ENCODE measurements around the gene CELF5.
"Not testable (repeated sequence)": the region's sequence is repeated elsewhere in the genome, so short reads cannot be mapped to it uniquely, and the experiment has no call there.

Gene CELF5

DNA sequence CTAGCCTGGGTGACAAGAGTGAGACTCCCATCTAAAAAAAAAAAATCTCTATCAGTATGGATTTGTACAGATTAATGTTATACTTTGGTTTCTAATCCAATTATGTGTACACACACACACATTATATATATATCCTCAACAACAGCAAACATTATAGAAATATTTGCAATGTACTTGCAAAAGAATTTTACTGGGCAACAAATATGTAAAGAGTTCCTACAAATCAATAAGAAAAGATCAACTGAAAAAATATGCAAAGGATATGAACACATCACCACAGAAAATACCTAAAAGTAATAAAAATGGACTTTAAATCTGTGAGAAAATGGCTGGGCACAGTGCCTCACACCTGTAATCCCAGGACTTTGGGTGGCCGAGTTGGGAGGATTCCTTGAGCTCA, 101.0 kb downstream of the CELF5 start:
- no peak for DNase-seq

DNA sequence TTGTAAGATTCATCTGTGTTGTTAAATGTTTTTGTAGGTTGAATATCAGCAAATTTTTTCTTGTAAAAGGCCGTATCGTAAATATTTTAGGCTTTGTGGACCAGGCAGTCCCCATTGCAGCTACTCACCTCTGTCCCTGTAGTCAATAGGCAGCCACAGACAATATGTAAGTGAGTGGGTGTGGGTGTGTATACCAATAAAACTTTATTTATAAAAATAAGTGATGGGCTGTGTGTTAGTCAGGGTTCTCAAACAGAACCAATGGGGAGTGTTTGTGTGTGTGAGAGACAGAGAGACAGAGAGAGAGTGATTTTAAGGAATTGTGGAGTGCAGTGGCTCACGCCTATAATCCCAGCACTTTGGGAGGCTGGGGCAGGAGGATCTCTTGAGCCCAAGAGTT, 104.3 kb downstream of the CELF5 start:
- DNase-seq, result no peak

DNA sequence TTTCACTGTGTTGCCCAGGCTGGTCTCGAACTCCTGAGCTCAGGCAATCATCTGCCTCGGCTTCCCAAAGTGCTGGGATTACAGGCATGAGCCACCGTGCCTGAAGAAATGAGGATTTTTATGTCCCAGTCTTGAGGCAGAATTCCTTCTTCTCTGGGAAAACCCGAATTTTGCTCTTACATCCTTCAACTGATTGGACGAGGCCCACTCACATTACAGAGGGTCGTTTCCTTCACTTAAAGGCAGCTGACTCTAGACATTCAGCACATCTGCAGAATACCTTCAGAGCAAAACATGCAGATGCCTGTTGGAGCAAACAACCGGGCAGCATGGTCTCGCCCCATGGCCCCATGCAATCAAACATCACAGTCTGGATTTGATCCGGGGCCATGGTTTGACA, 105.6 kb downstream of the CELF5 start:
- no peak for DNase-seq

DNA sequence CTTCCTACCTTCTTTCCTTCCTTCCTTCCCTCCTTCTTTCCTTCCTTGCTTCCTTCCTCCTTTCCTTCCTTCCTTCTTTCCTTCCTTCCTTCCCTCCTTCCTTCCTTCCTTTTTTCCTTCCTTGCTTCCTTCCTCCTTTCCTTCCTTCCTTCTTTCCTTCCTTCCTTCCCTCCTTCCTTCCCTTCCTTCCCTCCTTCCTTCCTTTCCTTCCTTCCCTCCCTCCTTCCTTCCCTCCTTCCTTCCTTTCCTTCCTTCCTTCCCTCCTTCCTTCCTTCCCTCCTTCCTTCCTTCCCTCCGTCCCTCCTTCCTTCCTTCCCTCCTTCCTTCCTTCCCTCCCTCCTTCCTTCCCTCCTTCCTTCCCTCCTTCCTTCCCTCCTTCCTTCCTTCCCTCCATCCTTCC, 107.8 kb downstream of the CELF5 start:
- DNase-seq, result not testable (repeated sequence)

DNA sequence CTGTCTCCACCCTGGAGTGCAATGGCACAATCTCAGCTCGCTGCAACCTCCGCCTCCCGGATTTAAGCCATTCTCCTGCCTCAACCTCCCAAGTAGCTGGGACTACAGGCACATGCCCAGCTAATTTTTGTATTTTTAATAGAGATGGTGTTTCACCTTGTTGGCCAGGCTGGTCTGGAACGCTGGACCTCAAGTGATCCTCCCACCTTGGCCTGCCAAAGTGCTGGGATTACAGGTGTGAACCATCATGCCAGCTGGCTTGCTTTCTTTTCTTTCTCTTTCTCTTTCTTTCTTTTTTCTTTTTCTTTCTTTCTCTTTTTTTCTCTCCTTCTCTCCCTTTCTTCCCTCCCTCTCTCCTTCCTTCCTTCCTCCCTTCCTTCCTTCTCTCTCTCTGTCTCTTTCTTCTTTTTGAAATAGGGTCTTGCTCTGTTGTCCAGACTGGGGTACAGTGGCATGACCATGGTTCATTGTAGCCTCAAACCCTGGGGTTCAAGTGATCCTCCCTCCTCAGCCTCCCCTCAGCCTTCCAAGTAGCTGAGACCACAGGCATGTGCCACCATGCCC, 108.6 kb downstream of the CELF5 start:
- DNase-seq, result no peak

DNA sequence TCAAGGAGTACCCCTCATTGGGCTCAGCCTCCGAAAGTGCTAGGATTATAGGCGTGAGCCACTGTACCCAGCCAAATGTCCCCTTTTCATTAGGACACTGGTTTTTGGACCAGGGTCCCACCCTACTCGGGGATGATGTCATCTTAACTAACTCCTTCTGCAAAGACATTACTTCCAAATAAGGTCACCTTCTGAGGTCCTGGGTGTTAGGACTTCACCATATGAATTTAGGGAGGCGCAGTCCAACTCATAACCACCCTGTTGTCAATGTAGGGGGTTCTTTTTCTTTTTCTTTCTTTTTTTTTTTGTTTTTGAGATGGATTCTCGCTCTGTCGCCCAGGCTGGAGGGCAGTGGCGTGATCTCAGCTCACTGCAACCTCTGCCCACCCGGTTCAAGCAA, 109.2 kb downstream of the CELF5 start:
- DNase-seq, result no peak

DNA sequence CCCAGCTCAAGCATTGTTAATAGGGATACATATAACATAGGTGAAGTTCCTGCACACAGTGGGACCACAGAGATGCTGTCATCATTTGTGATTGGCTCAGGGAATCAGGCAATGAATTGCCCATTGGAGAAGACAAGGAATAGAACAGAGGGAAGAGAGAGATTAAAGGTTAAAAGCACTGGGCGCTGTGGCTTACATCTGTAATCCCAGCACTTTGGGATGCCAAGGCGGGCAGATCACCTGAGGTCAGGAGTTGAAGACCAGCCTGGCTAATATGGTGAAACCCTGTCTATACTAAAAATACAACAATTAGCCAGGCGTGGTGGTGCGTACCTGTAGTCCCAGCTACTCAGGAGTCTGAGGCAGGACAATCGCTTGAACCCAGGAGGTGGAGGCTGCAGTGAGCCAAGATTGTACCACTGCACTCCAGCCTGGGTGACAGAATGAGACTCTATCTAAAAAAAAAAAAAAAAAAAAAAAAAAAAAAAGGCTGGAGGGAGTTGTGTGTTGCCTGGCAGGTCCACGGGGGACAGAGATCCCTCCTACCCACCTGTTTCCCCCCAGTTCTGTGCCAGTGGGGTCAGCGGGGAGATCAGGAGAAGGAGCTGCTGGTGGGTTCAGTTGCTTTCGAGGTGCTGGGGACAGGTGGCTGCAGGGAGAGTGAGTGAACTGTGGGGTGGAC, 110.4 kb downstream of the CELF5 start:
- not testable (repeated sequence) for DNase-seq

DNA sequence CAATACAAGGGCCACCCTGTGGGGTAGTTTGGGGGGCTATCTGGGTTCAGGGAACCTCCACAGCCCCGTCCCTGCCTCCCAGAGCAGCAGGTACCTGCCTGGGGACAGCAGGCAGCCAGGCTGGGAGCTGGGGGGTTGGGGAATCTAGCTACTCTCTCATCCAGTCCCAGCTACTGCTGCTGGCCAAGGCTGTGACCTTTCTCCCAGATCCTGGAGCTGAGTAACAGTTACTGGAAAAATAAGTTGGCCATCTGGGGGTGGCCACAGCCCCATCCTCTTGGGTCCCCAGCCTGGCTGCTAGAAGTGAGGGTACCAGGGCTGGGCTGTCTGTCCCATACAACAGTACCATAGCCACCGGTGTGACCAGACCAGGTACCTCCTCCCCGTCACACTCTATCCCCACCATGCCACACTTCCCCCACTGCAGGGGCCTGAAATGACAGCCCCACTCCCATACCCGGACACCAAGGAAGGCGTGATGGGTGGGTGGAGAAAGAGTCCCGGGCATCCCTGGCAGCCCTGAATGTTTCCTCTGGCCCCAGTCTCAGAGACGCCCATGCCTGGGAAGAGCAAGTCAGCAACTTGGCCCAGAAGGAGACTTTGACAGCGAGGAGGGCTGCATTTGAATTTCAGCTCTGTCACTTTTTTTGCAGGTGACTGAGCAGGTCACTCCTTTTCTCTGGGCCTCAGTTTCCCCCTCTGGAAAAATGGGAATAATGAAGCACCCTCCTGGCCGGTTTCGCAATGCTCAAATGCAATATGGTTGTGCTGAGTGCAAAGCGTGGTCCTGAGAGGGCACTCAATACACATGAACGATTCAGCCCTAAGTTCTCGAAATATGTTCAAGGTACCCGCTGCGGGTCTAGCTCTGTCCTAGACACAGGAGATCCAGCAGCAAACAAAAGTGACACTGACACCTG, 111.2 kb downstream of the CELF5 start:
- DNase-seq, result no peak

DNA sequence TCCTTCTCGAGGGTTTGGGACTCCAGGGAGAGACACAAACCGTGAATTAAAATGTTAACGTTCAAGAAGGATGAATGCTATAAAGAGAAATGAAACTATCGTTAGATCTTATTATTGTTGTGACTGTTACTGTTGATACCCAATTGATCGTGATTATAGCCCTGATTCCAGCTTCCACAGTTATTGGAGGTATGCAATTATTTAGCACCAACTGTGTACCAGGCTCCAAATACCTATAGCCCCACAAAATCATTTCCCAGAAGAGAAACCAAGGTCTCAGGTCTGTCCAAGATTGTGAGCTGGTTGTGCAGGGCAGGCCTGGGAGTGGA, 111.9 kb downstream of the CELF5 start:
- DNase-seq, result no peak

DNA sequence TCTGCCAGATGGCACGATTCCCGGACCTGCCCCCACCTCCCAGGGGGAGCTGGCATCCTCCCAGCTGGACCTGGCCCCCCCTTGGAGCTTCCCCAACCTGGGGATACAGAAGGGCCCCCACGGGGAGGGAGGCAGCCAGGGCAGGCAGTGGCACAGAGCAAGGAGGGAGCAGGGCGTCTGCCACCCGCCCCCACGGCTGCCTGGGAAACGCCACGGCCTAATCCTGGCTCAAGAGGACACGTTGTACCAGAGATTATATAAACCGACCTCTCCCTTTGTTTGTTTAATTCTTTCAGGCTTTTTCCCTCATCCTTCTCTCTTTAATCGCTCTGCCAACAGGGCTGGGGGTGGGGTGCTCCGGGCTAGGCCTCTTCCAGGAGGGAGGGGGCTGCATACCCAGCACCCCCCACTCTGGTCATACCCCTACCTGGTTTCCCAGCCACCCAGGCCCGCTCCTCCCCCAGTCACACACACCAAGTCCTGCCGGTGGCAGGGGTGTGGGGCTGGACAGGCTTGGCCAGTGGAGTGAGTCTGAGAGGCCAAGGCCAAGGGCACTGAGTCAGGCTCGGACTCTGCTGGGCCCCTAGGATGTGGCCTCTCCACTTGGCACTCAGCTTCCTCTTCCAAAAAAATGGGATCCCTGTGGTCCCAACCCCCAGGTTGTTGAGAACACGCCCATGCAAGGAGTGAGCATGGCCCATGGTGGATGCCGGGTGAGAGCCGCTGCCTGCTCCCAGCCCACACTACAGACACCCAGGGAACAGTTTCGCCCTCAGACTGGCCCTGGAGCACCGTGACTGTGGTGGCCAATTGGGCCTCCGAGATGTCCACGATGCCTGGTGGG, 112.4 kb downstream of the CELF5 start:
- DNase-seq, result peak; percentile 96

DNA sequence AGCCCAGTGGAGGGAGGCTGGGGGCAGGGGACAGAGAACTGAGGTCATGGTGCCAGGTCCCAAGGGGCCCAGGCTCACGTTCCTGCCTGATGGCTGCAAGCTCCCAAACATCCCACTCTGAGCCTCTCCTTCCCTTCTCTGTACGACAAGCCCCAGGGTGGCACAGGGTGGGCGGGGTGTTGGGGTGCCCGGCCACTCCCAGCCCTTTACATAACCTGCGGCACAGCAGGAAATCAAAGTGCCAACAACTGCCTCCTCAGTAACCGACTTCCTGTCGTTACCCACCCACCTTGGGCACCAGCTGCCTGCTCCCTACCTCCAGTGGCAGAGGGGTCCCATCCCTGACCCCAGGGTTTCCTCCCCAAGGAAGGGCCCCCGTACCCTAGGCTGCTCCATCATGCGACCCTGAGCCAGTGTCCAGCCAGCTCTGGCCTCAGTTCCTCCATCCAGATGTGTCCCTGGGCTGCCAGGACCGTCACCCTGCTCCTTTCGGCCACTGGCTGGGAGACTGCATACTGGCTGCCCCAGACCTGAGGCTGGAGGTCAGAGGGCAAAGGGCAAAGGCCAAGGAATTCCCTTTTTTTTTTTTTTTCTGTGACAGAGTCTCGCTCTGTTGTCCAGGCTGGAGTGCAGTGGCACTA, 114.2 kb downstream of the CELF5 start:
- DNase-seq, result no peak

DNA sequence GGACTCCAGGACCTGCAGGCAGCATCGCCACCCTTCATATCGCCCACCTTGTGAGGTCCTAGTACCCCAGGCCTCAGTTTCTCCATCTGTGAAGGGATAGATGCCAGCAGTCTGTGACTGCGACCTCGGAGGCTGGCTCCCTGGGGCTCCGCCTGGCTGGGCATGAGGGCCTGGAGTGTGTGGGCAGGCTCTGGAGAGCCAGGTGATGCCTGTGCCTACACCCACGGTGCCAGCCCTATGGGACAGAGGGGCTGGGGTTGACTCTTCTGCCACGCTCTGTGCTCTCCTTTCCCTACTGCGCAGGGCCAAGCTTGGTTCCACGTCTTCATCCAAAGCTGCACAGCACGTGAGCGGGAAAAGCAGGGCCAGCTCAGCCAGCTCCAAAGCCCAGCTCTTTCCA, 115.9 kb downstream of the CELF5 start:
- DNase-seq, result no peak

DNA sequence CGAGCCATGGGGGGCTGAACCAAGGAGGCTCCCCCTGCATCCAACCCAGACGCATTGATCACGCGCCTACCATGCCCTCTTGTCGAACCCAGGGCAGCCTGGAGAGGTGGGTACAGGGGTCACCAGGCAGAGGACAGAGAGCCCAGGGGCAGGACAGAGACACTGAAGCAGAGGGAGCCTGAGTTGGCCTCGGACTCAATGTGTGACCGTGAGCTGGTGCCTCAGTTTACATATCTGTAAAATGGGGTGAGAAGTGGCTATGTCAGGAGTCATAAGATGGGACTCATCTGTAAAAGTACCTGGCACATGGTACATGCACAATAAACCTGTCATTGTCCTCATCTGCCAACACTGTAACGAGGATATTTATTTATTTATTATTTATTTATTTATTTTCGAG, 117.8 kb downstream of the CELF5 start:
- no peak for DNase-seq

DNA sequence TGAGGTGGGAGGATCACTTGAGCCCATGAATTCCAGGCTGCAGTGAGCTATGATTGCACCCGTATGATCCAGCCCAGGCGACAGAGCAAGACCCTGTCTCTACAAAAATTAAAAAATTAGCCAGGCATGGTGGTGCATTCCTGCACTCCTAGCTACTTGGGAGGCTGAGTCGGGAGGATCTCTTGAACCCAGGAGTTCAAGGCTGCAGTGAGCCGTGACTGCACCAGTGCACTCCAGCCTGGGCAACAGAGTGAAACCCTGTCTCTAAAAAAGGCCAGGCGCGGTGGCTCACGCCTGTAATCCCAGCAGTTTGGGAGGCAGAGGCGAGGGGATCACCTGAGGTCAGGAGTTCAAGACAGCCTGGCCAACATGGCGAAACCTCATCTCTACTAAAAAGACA, 118.5 kb downstream of the CELF5 start:
- DNase-seq, result not testable (repeated sequence)

DNA sequence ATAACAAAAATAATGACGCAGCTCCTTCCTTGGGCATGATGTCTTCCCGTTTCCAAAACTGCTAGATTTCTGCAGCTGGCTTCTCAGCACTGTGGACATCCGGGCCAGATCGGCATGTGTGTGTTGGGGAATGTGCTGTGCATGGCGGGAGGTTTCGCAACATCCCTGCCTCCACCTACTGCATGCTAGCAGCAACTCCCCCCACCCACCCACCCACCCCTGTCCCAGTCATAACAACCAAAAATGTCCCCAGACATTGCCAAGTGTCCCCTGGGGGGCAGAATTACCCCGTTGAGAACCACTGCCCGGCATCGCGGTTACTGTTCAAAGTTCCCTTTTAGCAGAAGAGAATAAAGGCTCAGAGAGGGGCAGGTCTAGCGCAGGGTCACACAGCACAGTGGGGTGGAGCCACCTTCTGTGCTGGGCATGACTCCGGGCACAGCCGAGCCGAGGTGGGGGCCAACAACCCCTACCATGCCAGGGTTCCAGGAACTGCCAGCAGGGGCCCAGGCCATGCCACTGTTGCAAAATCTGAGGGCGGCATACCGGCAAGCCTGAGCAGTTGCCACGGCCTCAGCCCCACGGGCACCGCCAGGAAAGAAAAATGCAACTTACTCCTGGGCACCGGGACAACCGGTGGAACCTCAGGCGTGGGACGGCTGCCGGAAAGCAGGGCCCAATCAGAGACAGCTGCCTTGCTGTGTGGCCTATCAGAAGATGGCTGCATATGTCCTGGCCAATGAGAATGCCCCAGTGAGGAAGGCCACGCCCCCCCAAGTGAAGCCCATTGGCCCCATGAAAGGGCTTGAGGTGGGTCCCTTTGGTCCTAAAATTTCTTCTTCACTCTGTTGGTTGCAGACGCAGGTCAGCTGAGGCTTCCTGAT, 119.4 kb downstream of the CELF5 start:
- peak; percentile 44 for DNase-seq

DNA sequence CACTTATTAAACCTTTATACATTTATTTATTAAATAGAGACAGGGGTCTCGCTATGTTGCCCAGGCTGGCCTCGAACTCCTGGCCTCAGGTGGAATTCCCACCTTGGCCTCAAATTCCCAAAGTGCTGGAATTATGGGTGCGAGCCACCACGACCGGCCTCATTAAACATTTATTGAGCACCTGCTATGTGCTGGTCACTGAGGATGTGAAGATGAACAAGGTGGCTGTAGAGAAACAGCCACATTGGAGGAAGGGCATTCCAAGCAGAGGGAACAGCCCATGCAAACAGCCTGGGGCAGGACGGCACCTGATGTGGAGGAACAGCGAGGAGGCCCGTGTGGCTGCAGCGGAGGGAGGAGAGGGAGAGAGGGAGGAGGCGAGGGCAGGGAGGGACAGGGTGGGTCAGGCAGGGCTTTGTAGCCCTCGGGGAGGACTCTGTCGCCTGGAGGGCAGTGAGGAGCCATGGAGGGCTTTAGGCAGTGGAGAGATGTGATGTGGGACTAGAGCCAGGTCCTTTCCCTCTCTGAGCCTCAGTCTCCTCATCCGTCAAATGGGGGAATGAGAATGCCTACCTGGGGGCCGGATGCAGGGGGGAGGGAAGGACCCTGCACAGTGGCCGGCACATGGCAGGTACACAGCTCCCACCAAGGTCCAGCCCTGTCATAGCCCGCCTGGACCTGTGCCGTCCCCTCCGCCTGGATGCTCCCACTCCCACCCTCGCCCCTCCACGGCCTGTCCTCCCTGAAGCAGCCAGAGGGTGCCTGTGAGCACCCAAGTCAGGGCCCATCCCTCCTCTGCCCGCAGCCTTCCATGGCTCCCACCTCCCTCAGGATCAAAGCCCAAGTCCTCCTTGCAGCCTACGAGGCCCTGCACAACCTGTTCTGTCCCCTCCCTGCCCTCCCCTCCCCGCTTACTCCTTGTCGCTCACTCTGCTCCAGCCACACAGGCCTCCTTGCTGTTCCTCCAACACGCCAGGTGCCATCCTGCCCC, 120.4 kb downstream of the CELF5 start:
- no peak for DNase-seq

DNA sequence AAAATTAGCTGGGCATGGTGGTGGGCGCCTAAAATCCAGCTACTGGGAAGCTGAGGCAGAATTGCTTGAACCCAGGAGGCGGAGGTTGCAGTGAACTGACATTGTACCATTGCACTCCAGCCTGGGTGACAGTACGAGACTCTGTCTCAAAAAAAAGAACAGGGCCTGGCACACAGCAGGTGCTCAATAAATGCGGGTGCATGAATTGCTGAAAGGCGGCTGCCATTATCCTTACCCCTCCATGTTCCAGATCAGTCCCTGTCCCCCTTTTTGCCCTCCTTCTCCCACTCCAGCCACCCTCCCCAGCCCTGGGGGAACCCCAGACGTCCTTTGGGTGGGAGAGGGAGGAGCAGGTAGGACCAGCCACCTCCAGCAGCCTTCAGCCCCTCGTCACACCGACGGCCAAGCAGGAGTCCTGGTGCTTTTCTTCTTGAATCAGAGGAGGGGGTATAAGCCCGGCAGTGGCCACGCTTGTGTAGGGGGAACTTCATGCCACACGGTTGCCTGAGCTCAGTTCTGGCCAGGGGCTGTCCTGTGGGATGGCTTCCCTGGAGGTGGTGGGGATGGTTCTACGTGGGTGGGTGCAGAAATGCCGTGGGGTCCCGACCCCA, 121.5 kb downstream of the CELF5 start:
- no peak for DNase-seq
